Heart right ventricle (tissue), 16 donors: ENCODE results near the gene RHCE. TPM values are rescaled to one million over a fixed set of nuclear protein-coding genes. Genes with fewer than 3 reads are reported as not detected.
A peak's percentile ranks its signal among the peaks of the same experiment; 100 is the strongest.
"Not testable (repeated sequence)": the region's sequence is repeated elsewhere in the genome, so short reads cannot be mapped to it uniquely, and the experiment has no call there.

Source experiments
- ATAC-seq, 8 donors: fragments of 200-7000 bp; cut with Tn5 transposase; one replicate each; pipeline ENCODE4 v1.9.1; 2020; ENCODE audit warnings: mild to moderate bottlenecking in 8 of 8, moderate library complexity in 8 of 8, moderate number of reproducible peaks in 1 of 8
- DNase-seq, 2 donors: peaks; one replicate each; pipeline ENCODE4 v3.0.0-alpha.2; 2020
- H3K27ac ChIP-seq, 10 donors: fragments of 200-600 bp; sonication (generic) in 2 of 10; one replicate each; pipeline versions ENCODE4 v1.5.0 to v1.8.0; 2020 to 2022; ENCODE audit warnings: mild to moderate bottlenecking in 3 of 10
- H3K27me3 ChIP-seq, 7 donors: fragments of 200-600 bp; one replicate each; pipeline ENCODE4 v1.8.0; 2021 to 2022; ENCODE audit warnings: mild to moderate bottlenecking in 2 of 7
- H3K36me3 ChIP-seq, 9 donors: fragments of 200-600 bp; sonication (generic) in 1 of 9; one replicate each; pipeline versions ENCODE4 v1.5.0 to v1.8.0; 2020 to 2022; ENCODE audit warnings: mild to moderate bottlenecking in 2 of 9
- H3K4me1 ChIP-seq, 9 donors: fragments of 200-600 bp; sonication (generic) in 1 of 9; one replicate each; pipeline versions ENCODE4 v1.5.0 to v1.8.0; 2020 to 2022; ENCODE audit warnings: mild to moderate bottlenecking in 4 of 9
- H3K4me3 ChIP-seq, 10 donors: fragments of 200-600 bp; sonication (generic) in 2 of 10; one replicate each; pipeline versions ENCODE4 v1.5.0 to v1.8.0; 2020 to 2022; ENCODE audit warnings: mild to moderate bottlenecking in 7 of 10, moderate library complexity in 2 of 10
- H3K9me3 ChIP-seq, 11 donors: fragments of 200-600 bp in 10 of 11; sonication (generic) in 2 of 11; one replicate each; pipeline versions ENCODE4 v1.5.0 to v1.8.0; 2013 to 2022; ENCODE audit warnings: mild to moderate bottlenecking in 2 of 11, control low read depth in 1 of 11, moderate library complexity in 1 of 11
- CTCF ChIP-seq, 9 donors: fragments of 200-600 bp; sonication (generic) in 2 of 9; IDR thresholded peaks; one replicate each; pipeline versions ENCODE4 v1.5.0 to v1.8.0; 2021 to 2022; ENCODE audit warnings: antibody characterized with exemption in 9 of 9, mild to moderate bottlenecking in 5 of 9, moderate library complexity in 1 of 9
- WGBS, 2 donors: extraction: QIAGEN DNeasy Blood & Tissue Kit; methylation state at CpG; one replicate each; pipeline ENCODE4 v1.1.7; 2013; ENCODE audit warnings: inconsistent platforms in 1 of 2; 5-methylcytosine and 5-hydroxymethylcytosine counted together
- intact Hi-C, 10 donors: fragments of 100-400 bp; cut with DNase I; formaldehyde crosslinking; loops; one replicate each; pipeline versions ENCODE4 v1.11.1 to v1.14.2; 2022
- polyA plus RNA-seq, 2 donors: library from polyadenylated mRNA; stranded (reverse); fragments of 200-250 nt; gene quantifications; one replicate each; pipeline ENCODE4 v1.2.3, GENCODE V29; 2013
- total RNA-seq, 10 donors: library from RNA; stranded (reverse); fragmentation: NEBNext Ultra II Directional in 3 of 10; extraction: Animal tissue kit (Norgen Biotek cat#: 25700) in 3 of 10; gene quantifications; one replicate each; pipeline versions ENCODE4 v1.2.1 to v1.2.4, GENCODE V29; 2021 to 2023
- donor health status: Arrhythmogenic right ventricular cardiomyopathy.
- donor health status: ischemic (EF 13 %, LVEDD 7.1; RV severe dilation, severe dysfunction).
- donor health status: healthy with polysubstance abuse.
- donor health status: DM: no; HTN: yes; CAD: no.
- donor health status: DM: no; HTN: no; CAD: no.
- donor health status: ischemic (EF 25% LVEDD 6.9; RV normal size, moderate dysfunction).
- donor health status: ischemic (EF 25% LVEDD 5.7; RV mildly dilated, moderate dysfunction).
- donor health status: healthy.
- donor health status: DM: yes; HTN: yes; CAD: no.
- donor health status: Ischemic cardiomyopathy.
- donor health status: ischemic (EF 35%, LVEDD 5.7; RV mildly dilated, moderate dysfunction).
- donor health status: nonischemic (EF 11% LVEDD 7.7; RV severe dilation, severe dysfunction).
- donor health status: DM: yes; HTN: yes; CAD: no.
- donor health status: PGD.
- donor health status: ischemic (EF 29% LVEDD 5.4; RV normal size, mild dysfunction).
- donor health status: nonischemic (EF 23%, LVEDD 6.1; RV moderate dilation, normal function).

RHCE gene
- total and polyA plus RNA-seq, 12 donors, result 0.17 to 4.9 (median 0.92) TPM

GRCh38 chr1:25336922-25337354 is 83.7 kb downstream of the RHCE start:
- H3K4me3 ChIP-seq, result peak overlapping the region; percentile 32 to 98 (median 88)
- H3K9me3 ChIP-seq, H3K27me3 ChIP-seq: not testable (repeated sequence)
- peak in 1 of 2 donors; percentile 54 for DNase-seq
- H3K27ac ChIP-seq, result peak overlapping the region in 7 of 10 donors; percentile 12 to 73 (median 45)
- H3K4me1 ChIP-seq, result peaks cover 3 to 35% (median 24%) of the 10 kb centered on the region in 9 donors
- WGBS, 2 donors, result 0 to 1% methylated on average over 14 to 26 of the region's 29 CpGs
- peak; percentile 52 to 85 (median 78) for ATAC-seq
- TF ChIP-seq CTCF (IDR thresholded peaks at IDR 0.05), result peak in 3 of 9 donors; percentile 27 to 34 (median 34)
- intact Hi-C loops, result loop anchor here in 1 of 10 donors (5.0 kb wide), 1 partner anchor 90 kb away; the partner anchor contains the start of gene RSRP1
- peaks cover 0 to 13% (median 0%) of the 10 kb centered on the region in 9 donors for H3K36me3 ChIP-seq

- Histone ChIP-seq H3K27ac (peak overlapping the region in 3 of 10 donors; percentile 53 to 72 (median 58)), H3K4me1 (peaks cover 0 to 26% (median 0%) of the 10 kb centered on the region in 9 donors), H3K36me3 (peaks cover 0 to 13% (median 0%) of the 10 kb centered on the region in 9 donors)
- ATAC-seq, result peak in 3 of 8 donors; percentile 62 to 78 (median 64)
- H3K9me3 ChIP-seq, intact Hi-C loops, DNase-seq, H3K27me3 ChIP-seq, H3K4me3 ChIP-seq: not testable (repeated sequence)
- TF ChIP-seq CTCF (IDR thresholded peaks at IDR 0.05), result peak in 3 of 9 donors; percentile 22 to 43 (median 37)
- 37 to 59% methylated on average over 5 of the region's 5 CpGs for WGBS, 2 donors
Measured at GRCh38 chr1:25329950-25330349, 90.7 kb downstream of the RHCE start.

- DNase-seq, intact Hi-C loops, ATAC-seq, H3K4me3 ChIP-seq, H3K9me3 ChIP-seq, H3K27me3 ChIP-seq: not testable (repeated sequence)
- 69 to 77% methylated on average over 5 of the region's 5 CpGs for WGBS, 2 donors
- Histone ChIP-seq H3K27ac (peak overlapping the region in 4 of 10 donors; percentile 19 to 72 (median 56)), H3K4me1 (peaks cover 0 to 26% (median 0%) of the 10 kb centered on the region in 9 donors), H3K36me3 (peaks cover 0 to 13% (median 0%) of the 10 kb centered on the region in 9 donors)
Measured at GRCh38 chr1:25329336-25329735, 91.3 kb downstream of the RHCE start.

GRCh38 chr1:25328791-25329185 is 91.8 kb downstream of the RHCE start:
- peaks cover 0 to 26% (median 0%) of the 10 kb centered on the region in 9 donors for H3K4me1 ChIP-seq
- H3K9me3 ChIP-seq, H3K27me3 ChIP-seq, H3K4me3 ChIP-seq, intact Hi-C loops, DNase-seq: not testable (repeated sequence)
- peaks cover 0 to 13% (median 0%) of the 10 kb centered on the region in 9 donors for H3K36me3 ChIP-seq
- peak in 3 of 8 donors; percentile 33 to 63 (median 51) for ATAC-seq
- peak overlapping the region in 3 of 10 donors; percentile 53 to 72 (median 58) for H3K27ac ChIP-seq
- 37 to 49% methylated on average over 4 of the region's 4 CpGs for WGBS, 2 donors

- H3K4me3 ChIP-seq, intact Hi-C loops, H3K36me3 ChIP-seq, H3K9me3 ChIP-seq, DNase-seq, H3K27me3 ChIP-seq, H3K27ac ChIP-seq: not testable (repeated sequence)
- no CpG with 5 or more reads among the region's 17 CpGs for WGBS, 2 donors
- H3K4me1 ChIP-seq, result peaks cover 0 to 26% (median 0%) of the 10 kb centered on the region in 9 donors
- ATAC-seq, result peak in 4 of 8 donors; percentile 20 to 52 (median 28)
Measured at GRCh38 chr1:25327864-25328790, 92.5 kb downstream of the RHCE start.

- peaks cover 0 to 11% (median 0%) of the 10 kb centered on the region in 9 donors for H3K4me1 ChIP-seq
- H3K27me3 ChIP-seq, ATAC-seq, DNase-seq, intact Hi-C loops, H3K27ac ChIP-seq, H3K9me3 ChIP-seq, H3K36me3 ChIP-seq, H3K4me3 ChIP-seq: not testable (repeated sequence)
- 96 to 100% methylated on average over 3 of the region's 3 CpGs for WGBS, 2 donors
Measured at GRCh38 chr1:25324407-25324806, 96.2 kb downstream of the RHCE start.

- H3K27ac ChIP-seq, DNase-seq, H3K4me1 ChIP-seq, H3K4me3 ChIP-seq, H3K9me3 ChIP-seq, intact Hi-C loops, ATAC-seq, H3K36me3 ChIP-seq, H3K27me3 ChIP-seq: not testable (repeated sequence)
- 87 to 89% methylated on average over 8 of the region's 9 CpGs for whole genome bisulfite sequencing, 2 donors
Measured at GRCh38 chr1:25322127-25322526, 98.5 kb downstream of the RHCE start.

- peak in 1 of 2 donors; percentile 20 for DNase-seq
- H3K27me3 ChIP-seq, H3K4me1 ChIP-seq, H3K36me3 ChIP-seq, H3K9me3 ChIP-seq, intact Hi-C loops, H3K4me3 ChIP-seq: not testable (repeated sequence)
- WGBS, 2 donors, result 63 to 71% methylated on average over 9 of the region's 9 CpGs
- peak overlapping the region in 1 of 10 donors; percentile 16 for H3K27ac ChIP-seq
- peak in 2 of 8 donors; percentile 39 to 49 for ATAC-seq
Measured at GRCh38 chr1:25320314-25320938, 100.2 kb downstream of the RHCE start.
